NCI-H82 (cell line): ENCODE results near the gene RSPH10B2.
"Not testable (repeated sequence)": the region's sequence is repeated elsewhere in the genome, so short reads cannot be mapped to it uniquely, and the experiment has no call there.

Experiments
- DNase-seq: peaks from one replicate; lab custom pipeline; 2025; lab: John Stamatoyannopoulos, UW

The RSPH10B2 gene

DNA sequence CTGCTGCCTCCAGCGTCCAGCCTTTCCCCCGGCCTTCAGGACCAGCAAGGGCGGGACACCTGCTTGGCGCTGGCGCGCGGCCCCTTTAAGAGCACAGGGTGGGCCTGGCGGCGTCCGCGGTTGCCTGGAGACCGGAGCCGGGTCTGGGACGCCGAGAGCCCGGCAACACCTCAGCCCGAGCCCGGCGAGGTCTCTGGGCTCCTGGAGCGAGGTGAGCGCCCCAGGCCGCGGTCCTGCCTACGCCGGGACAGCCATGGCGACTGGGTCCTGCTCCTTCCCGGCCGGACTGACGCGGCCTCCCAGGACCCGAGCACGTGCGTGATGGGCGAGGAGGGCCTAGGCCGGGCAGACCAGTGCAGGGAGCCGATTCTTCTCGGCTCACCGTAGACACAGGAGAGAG is at the start of gene RSPH10B2:
Gene RSPH10B2, plus strand, starts transcription at position 140 of the 400 bp plus-strand sequence. CDS start 3,575 bp downstream, outside the sequence.
- not testable (repeated sequence) for DNase-seq

DNA sequence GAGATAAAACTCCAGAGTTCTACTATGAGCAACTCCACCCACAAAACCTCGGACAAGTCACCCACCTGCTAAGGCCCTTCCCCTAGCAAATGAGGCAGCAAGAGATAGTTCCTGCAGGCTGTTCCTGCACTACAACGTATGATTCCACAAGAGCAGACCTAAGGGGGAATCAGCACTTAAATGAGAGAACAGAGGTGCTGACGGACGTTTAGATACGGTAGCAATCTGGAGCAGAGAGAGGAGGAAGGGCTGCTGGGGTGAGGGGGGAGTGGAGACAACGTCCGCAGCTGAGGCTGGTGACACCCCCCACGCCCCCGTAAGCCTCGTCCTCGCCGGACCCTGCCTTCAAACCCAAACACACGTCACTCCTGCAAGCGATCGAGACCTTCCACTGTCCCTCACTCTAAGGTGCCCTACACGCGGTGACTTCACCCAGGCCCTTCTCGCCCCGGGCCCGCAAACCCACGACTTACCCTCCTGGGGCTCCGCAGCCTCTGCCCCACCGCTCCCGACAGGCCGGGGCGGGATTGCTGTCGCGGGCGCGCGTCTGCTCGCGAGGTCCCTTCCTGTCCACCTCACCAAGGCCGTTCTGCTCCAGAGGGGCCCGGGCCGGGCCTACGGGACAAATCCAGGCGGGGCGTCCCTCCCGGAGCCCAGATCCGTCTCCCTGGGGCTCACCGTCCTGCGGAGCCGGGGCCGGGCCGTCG is 47.8 kb upstream of the RSPH10B2 start:
- DNase-seq: peak; percentile 37

DNA sequence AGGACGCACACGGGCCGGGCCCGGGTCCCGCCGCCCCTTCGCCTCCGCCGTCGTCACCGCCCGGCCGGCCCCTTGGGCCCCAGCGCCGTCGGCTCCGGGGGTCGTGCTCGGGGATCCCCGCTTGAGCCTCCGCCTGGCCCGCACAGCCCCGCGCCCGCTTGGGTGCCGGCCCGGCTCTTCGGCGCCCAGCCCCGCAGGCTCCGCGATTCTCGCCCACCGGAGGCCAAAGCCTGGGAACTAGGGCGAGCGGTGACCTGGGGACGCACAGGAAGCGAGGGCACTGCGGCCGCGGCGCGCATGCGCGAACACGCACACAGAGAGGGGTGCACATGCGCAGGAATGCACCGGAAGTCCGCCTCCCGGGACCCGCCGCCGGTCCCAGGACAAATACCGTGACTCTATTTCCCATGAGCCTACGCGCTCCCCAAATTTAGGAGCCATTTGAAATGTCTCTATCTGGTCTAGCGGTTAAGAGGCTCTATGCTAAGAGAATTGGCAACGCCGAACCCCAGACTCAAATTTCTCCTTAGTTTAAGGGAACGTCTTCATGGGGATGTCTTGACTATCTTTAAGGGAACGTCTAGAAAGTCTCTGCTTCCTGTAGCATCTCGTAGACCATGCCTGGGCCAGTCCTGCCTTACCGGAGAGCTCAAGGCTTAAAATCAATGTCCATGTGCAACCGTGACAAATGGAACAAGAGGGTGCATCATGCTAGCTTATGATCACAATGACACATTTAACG is 47.1 kb upstream of the RSPH10B2 start, which contains the start of gene ZNF12:
Gene ZNF12, minus strand, starts transcription at position 282 of the 742 bp plus-strand sequence. CDS start 1,774 bp downstream, outside the sequence.
- DNase-seq: peak; percentile 96

DNA sequence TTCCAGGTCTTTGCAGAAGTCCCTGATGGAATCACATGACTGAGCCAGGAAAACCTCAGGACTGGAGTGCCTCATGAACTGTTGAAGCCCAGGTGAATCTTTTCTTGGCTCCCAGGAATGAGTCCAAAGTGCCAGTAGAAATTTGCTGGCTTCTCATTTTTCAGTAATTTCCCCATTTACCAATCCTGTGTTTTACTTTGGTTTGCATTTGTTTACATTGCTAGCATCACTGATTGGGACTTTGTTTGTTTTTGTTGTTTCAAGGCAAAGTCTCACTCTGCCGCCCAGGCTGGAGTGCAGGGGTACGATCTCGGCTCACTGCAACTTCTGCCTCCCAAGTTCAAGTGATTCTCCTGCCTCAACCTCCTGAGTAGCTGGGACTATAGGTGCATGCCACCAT is 45.6 kb upstream of the RSPH10B2 start:
- DNase-seq: no peak

DNA sequence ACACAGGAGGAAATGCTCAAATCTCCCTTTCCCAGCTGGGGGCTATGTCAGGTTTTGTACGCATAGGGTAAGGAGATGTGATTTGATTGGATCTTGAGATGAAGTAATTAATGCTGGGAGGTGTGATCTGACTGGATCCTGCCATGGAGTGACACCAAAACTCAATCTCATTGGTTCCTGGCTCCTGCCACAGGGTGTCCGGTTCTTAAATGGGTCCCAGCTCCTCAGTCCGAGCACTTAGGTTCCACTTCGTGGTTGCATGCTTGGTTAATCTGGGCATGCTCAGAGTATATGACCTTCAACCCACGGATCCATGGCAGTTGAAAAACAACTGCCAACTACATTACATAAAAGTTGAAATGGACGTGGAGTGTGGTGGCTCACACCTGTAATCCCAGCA is 44.1 kb upstream of the RSPH10B2 start:
- peak; percentile 11 for DNase-seq

DNA sequence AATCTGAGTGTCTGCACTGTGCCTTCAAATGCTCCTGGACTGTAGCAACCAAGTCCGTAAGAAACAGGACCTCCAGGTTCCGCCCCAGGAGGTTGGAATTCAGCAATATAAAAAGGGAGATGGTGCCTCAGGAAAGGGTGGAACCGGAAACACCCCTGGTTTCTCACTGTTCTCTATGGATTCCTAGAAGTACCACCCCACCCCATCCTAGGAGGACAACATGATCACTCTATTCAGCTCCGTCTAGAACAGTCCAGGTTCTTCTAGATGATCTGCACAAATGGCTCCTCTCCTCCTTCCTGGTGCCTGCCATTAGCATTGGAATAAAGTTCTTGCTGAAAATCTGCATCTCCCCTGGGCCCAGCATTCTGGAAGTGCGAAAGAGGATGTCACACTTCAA is 39.5 kb upstream of the RSPH10B2 start:
- DNase-seq: no peak

DNA sequence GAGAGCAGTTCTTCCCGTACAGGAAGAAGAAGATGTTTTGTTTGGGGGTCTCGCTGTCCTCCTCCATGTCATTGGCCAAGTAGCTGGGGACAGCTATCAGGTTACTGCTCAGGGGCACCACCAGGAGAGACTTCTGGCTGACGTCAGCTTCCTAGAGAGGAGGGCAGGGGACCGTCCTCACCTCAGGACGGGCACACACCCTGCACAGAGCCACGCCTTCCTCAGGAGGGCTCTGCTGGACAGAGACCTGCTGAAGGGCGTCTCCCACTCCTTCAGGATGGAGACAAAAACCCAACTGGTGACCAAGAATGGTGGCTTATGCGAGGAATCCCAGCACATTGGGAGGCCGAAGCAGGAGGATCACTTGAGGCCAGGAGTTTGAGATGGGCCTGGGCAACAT is 38.0 kb upstream of the RSPH10B2 start:
- not testable (repeated sequence) for DNase-seq

DNA sequence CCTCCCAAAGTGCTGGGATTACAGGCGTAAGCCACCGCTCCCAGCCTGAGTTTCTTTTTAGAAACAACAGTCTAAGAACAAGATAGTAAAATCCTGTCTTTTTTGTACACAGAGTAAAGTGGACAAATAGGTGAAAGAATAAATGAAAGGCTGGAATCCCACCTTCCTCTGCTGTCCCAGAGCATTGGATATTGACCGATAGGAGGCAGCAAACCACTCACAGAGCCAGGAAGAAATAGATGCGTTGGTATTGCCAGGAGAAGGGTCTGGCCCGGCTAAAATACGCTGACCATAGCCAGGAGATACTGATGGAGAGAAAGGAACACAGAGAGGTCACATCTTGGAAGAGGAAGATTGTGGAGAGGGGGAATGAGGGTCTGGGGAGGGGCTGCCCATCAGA is 35.8 kb upstream of the RSPH10B2 start:
- no peak for DNase-seq

DNA sequence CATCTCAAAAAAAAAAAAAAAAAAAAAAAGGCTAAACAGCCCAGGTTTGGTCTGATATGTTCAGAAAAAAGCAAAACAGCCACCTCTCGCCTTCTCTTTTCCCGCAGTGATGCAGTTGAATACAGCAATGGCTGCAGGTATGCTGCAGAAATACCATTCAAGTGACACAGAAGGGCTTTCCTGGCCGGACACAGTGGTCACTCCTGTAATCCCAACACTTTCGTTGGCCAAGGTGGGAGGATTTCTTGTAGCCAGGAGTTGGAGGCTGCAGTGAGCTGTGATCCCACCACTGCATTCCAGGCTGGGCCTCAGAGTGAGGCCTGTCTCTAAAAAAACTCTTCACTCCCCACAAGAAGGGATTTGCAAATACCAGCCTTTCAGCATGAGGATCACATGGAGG is 29.6 kb upstream of the RSPH10B2 start:
- not testable (repeated sequence) for DNase-seq

DNA sequence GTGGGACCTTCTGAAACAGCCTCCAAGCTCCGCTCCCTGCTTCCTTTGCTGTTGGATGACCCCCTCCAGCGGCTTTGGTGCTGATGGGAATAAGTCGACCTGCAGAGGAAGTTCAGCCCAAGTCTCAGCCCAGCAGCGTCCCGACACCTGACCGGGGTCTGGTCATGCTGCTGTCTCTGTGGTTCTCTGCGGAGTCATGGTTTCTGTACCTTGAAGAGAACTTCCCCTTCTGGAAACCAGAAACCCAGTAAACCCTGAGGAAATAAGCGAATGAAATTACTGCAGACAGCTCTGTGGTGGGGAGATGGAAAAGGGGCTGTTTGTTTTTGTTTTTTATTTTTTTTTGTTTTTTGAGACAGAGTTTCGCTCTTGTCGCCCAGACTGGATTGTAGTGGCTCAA is 28.9 kb upstream of the RSPH10B2 start:
- DNase-seq: no peak

DNA sequence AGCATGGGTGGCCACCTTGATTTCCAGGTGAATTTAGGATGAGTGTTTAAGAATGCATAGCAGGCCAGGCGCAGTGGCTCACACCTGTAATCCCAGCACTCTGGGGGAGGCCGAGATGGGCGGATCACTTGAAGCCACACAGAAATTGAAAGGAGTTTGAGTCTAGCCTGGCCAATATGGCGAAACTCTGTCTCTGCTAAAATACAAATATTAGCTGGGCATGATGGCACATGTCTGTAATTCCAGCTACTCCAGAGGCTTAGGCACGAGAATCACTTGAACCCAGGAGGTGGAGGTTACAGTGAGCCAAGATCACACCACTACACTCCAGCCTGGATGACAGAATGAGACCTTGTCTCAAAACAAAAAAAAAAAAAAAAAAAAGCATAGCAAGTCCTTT is 27.6 kb upstream of the RSPH10B2 start:
- DNase-seq: not testable (repeated sequence)

DNA sequence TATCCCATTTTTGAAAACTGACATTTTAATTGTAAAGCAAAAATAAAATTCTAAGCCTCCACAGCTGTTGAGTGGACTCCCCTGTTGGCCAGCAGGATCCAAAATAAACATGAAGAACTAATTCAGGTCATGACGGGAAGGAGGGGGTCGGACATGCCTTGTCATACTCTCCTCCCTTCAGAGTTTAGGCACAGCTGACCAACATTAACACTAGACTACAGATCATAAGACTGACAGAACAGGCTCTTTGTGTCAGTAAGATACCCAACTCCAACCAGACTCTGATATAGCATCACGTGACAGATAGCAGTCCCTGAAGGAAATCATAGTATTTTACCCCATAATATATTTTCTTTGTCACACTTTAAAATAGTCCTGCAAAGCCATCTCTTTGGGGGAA is 26.2 kb upstream of the RSPH10B2 start:
- DNase-seq: no peak

DNA sequence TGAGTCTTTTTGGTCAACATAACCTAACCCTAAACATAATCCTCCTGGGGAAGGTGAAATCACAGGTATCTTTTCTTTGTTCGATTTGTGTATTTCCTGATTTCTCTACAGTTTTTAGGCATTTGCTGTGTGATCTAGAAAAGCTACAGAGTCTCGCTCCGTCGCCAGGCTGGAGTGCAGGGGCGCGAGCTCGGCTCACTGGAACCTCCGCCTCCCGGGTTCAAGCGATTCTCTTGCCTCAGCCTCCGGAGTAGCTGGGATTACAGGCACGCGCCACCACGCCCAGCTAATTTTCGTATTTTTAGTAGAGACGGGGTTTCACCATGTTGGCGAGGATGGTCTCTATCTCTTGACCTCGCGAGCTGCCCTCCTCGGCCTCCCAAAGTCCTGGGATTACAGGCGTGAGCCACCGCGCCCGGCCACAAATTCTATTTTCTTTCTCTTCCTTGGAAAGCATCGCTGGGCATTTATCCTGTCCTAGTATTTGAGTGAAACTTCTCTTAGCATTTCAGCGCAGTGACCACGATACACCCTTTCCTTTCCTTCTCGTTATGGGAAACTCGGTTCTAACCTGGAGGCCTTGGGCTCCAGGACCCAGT is 24.9 kb upstream of the RSPH10B2 start:
- DNase-seq: not testable (repeated sequence)

DNA sequence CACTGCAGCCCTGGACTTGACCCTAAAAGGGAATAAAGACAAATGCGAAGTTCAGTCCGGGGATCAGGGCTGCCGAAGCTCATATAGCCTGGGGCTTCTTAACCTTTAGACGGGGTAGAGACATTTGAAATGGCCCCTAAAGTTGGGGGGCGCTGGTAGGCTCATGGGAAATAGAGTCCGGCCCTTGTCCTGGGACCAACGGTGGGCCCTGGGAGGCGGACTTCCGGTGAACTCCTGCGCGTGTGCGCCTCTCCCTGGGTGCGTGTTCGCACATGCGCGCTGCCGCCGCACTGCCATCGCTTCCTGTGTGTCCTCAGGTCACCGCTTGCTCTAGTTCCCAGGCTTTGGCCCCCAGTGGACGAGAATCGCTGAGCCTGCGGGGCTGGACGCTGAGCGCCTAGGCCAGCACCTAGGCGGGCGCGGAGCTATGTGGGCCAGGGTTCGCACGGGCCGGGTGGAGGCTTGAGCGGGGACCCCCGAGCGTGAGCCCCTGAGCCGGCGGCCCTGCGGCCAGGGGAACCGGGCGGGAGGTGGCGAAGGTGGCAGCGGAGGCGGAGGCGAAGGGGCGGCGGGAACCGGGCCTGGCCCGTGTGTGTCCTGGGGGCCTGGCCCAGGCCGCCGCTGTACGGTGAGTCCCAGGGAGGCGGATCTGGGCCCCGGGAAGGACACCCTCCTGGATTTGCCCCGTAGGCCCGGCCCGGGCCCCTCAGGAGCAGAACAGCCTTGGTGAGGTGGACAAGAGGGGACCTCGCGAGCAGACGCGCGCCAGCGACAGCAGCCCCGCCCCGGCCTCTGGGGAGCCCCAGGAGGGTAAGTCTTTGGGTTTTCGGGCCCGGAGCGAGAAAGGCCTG is 24.2 kb upstream of the RSPH10B2 start:
- peak; percentile 90 for DNase-seq

DNA sequence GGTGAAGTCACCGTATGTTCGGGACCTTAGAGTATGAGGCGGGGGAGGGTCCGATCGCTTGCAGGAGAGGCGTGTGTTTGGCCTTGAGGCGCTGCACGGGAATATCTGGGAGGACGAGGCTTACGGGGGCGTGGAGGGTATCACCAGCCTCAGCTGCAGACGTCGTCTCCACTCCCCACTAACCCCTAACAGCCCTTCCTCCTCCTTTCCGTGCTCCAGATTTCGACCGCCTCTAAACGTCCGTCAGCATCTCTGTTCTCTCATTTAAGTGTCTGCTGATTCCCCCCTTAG is 23.6 kb upstream of the RSPH10B2 start:
- DNase-seq: peak; percentile 28

DNA sequence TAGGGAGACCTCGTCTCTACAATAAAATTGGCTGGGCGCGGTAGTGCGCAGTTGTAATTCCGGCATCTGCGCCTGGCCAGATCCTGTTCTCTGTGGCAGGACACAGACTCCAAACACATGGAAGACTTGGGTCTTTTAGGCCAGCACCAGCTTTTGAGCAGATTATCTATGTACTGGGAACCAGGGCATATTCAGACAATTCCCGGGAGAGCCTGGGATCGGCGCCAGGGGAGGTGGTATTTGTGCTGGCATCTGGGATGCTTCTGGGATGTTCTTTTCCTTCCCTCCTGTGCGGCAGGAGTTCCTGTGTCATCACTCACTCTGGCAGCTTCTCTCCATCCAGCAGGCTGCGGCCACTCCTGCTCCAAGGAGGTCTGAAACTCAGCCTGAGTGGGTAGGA is 15.5 kb upstream of the RSPH10B2 start:
- DNase-seq: not testable (repeated sequence)

DNA sequence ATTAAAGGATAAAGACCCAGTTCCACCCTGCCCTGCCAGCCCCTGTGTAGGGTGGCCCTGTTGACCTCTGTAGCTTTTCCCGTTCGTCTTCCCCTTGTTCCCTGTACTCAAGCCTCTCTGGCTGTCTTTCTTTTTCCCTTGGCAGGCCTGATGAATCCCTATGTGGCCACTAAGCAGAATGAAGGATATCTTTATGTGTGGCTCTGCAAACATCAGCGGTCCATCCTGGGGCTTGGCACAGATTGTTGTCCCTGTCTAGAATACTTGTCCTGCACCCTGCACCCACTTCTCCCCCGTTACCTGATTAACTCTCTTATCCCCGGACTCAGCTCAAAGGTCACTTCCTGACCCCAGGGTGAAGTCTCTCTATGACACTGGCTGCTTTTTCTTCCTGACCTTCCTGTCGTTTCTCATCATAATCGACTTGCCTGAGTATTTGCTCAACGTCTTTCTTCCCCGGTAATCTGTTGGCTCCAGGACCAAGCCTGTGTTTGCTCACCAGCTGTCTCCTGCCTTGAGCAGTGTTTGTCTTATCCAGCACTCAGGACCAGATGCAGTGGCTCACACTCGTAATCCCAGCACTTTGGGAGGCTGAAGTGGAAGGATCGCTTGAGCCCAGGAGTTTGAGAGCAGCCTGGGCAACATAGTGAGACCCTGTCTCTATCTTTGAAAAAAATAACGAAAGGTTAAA is 9.3 kb upstream of the RSPH10B2 start:
- DNase-seq: not testable (repeated sequence)

DNA sequence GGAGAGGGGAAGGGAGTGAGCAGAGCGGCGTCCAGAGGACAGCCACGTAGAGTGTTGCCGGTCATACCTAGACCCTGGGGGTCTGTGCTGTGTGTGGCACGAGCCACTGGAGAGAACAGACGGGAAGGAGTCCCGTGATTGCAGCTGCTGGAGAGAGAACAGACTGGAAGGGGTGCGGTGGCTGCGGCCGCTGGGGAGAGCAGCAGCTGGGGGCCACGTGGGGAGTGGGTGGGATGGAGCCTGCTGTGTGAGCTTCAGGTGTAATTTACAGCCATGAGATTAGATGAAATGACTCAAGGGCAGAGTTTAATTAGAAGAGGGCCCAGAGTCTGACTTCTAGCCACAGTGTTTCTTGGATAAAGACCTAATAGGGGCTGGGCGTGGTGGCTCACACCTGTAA is 4.6 kb upstream of the RSPH10B2 start:
- DNase-seq: not testable (repeated sequence)

DNA sequence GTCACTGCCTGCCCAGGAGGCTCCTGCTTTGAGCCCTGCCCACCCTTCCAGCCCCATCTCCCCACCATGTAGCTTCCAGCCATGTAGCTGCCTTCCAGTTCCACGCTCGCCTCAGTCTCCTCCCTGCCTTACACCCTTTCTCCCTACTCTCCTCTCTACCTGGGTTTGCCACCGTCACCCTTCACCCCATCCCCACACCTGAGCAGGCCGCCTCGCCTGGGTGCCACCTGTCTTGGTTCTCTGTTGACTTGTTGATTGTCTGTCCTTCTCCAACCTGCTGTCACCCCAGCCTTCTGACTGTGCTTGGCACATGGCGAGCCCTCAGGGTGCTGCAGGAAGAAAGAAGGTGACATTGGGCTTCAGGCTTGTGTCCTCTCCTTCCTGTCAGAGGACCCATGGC is 3.7 kb upstream of the RSPH10B2 start:
- DNase-seq: not testable (repeated sequence)

DNA sequence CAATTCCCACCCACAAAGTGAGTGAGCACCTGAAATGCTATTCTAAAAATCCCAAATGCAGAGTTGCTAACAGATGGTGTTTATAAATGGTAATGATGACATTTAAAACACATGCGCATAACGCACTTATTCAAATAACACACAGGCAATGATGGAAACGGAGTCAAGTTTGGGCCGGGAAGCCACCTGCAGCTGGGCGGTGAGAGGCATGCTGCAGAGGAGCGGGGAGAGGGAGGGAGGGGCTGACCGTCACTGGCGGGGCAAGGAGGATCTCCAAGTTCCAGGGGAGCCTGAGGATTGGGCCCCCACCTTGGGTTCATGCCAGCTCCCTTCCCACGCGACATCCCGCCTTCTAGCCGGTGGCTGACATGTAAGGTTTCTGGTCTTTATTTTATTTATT is 7.3 kb downstream of the RSPH10B2 start:
- DNase-seq: not testable (repeated sequence)

DNA sequence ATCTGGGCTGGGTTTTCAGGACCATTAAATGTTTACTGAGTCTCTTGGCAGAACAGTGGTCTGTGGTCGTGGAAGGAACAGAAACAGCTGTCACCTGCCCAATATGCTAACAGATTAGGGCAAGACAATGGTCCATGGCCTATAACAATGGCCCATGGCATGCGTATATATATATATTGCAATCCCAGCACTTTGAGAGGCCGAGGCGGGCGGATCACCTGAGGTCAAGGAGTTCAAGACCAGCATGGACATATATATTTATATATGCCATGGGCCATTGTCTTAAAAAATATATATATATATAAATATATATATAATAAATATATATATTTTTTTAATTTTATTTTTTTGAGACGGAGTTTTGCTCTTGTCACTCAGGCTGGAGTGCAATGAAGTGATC is 27.7 kb downstream of the RSPH10B2 start:
- DNase-seq: not testable (repeated sequence)

DNA sequence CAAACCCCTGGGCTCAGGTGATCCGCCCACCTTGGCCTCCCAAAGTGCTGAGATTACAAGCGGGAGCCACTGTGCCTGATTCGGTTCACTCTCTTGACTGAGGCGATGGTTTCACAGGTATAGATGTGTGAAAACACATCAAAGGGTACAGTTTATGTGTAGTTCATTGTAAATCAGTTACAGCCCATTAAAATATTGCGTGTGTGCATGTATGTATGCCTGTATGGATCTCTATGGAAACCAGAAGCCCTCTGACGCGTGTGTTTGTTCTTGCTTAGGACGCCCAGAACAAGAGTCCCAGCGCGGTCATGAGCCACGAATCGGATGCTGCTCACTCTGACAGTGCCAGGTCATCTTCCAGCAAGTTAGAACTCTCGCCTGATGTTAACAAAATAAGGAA is 35.5 kb downstream of the RSPH10B2 start:
- not testable (repeated sequence) for DNase-seq
